ENCODE data around the gene ATOH8. TPM values are rescaled to one million over a fixed set of nuclear protein-coding genes. Genes with fewer than 3 reads are reported as not detected.
A peak's percentile ranks its signal among the peaks of the same experiment; 100 is the strongest.

ATOH8 gene
- total RNA-seq, 4 donors from 2014 or later: 13.2 to 83.0 (median 45.3) TPM

DNA sequence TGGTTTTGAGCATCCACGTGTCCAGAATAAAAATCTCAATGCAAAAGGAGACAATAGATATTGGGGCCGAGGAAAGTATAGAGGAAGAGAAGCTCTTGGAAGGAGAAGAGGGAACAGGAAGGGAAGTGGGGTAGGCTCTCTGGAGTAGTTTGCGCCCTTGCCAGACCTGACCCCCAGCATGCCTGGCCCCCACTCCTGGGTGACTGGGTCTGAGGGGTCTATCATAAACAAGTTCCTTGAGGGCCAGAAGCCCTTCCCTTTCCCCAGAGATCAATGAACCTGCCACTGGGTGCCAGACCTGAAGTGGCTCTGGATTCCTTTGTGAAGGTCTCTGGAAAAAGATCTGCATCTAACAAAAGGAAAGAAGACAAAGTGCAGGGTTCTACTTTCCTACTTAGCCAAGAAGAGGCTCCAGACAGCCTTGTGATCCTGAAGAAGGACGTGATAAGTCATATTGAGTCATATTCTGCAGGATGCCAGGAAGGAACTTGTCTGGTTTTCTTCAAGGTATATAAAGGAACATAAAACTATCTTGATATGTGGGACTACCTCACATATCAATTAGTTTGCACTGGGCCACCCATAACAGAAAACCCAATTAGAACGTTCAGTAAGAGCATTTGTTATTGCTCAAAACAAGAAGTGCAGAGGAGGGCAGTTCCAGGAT, 18.7 kb upstream of the ATOH8 start:
- no peak for DNase-seq
- H3K4me3 ChIP-seq: no peak overlapping the region
- H3K4me1 ChIP-seq: peaks cover 10 to 17% of the 10 kb centered on the region in 2 donors
- TF ChIP-seq CTCF (IDR thresholded peaks at IDR 0.05) (no peak), POLR2A (IDR thresholded peaks at IDR 0.05) (no peak)
- H3K9me3 ChIP-seq: no peaks in the 10 kb centered on the region
- H3K27ac ChIP-seq: peak overlapping the region; percentile 93 to 96
- H3K27me3 ChIP-seq: no peaks in the 10 kb centered on the region
- intact Hi-C loops (cut with DNase I; ENCODE audit: low total_unique reads): loop anchor here (5.0 to 10.0 kb wide), 2 partner anchors 62 to 340 kb away; no protein-coding TSS in a partner anchor
- H3K36me3 ChIP-seq: no peaks in the 10 kb centered on the region

GRCh38 chr2:85735691-85736090, 18.1 kb upstream of the ATOH8 start:
- Histone ChIP-seq H3K27me3 (no peaks in the 10 kb centered on the region), H3K4me1 (peaks cover 10 to 17% of the 10 kb centered on the region in 2 donors), H3K36me3 (no peaks in the 10 kb centered on the region), H3K9me3 (no peaks in the 10 kb centered on the region), H3K4me3 (no peak overlapping the region), H3K27ac (peak overlapping the region; percentile 93 to 96)
- intact Hi-C loops (cut with DNase I; ENCODE audit: low total_unique reads): loop anchor here (10.0 kb wide), 1 partner anchor 339 kb away; no protein-coding TSS in a partner anchor
- no peak for DNase-seq
- TF ChIP-seq CTCF (IDR thresholded peaks at IDR 0.05) (no peak), POLR2A (IDR thresholded peaks at IDR 0.05) (no peak)

DNA sequence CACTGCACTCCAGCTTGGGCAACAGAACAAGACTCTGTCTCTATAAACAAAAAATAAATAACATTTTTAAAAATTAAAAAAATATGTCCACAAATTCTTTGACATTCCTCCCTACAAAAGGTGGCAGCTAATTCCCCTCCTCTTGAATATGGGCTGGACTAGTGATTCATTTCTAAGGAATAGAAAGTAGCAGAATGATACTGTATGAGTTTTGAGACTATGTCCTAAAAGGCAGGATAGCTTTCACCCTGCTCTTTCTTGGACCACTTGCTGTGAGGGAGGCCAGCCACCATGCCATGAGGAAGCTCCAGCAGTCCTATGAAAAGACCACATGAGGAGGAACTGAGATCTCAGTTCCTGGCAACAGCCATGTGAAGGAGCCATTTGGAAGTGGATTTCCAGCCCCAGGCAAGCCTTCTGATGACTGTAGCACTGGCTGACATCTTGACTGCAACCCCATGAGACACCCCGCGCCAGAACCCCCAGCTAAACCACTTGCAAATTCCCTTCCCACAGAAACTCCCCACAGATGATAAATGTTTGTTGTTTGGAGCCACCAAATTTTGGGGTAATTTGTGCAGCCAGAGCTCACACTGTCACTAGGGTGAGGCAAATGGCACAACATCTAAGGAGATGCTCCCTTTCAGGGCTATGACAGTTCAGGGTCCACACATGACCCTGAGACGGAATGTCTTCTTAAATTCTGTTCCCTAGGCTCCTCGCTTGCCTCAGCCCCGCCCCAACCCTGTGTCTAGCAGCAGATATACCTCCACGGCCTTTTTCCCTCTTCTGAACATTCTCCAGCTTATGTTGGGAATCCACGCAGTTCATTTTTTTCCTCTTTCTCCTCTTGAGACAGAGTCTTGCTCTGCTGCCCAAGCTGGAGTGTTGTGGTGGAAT, 17.1 kb upstream of the ATOH8 start:
- Histone ChIP-seq H3K4me3 (no peak overlapping the region), H3K27ac (peak overlapping the region; percentile 93 to 96), H3K4me1 (peaks cover 17 to 22% of the 10 kb centered on the region in 2 donors), H3K9me3 (no peaks in the 10 kb centered on the region), H3K36me3 (no peaks in the 10 kb centered on the region), H3K27me3 (no peaks in the 10 kb centered on the region)
- intact Hi-C loops (cut with DNase I; ENCODE audit: low total_unique reads): loop anchor here (10.0 kb wide), 1 partner anchor 338 kb away; no protein-coding TSS in a partner anchor
- TF ChIP-seq CTCF (IDR thresholded peaks at IDR 0.05): no peak
- no peak for TF ChIP-seq POLR2A (IDR thresholded peaks at IDR 0.05)
- DNase-seq: no peak

GRCh38 chr2:85737481-85737880, 16.3 kb upstream of the ATOH8 start:
- TF ChIP-seq CTCF (IDR thresholded peaks at IDR 0.05): no peak
- TF ChIP-seq POLR2A (IDR thresholded peaks at IDR 0.05): no peak
- peaks cover 21 to 24% of the 10 kb centered on the region in 2 donors for H3K4me1 ChIP-seq
- intact Hi-C loops (cut with DNase I; ENCODE audit: low total_unique reads): loop anchor here (10.0 kb wide), 1 partner anchor 337 kb away; no protein-coding TSS in a partner anchor
- H3K27me3 ChIP-seq: no peaks in the 10 kb centered on the region
- H3K9me3 ChIP-seq: no peaks in the 10 kb centered on the region
- H3K36me3 ChIP-seq: no peaks in the 10 kb centered on the region
- peak overlapping the region; percentile 93 to 96 for H3K27ac ChIP-seq
- peak; percentile 89 to 93 for DNase-seq
- H3K4me3 ChIP-seq: no peak overlapping the region

All from uterus (tissue), 4 donors.